T-helper 2 cell treated with Interferon-gamma antibody and Interleukin-4, amounts not matched to agents 5 μg/mL and 100 μg/mL, for 36 hours (primary cell): Measurements from ENCODE around the gene TPO.

Experiments used
- DNase-seq: peaks from one replicate; pipeline ENCODE4 v3.0.0; 2021; ENCODE audit warnings: low spot score
- H3K27ac Mint-ChIP-seq: one replicate; pipeline ENCODE4 v1.8.0; 2021; ENCODE audit warnings: mild to moderate bottlenecking, mixed read lengths
- H3K27me3 Mint-ChIP-seq: one replicate; pipeline ENCODE4 v1.8.0; 2021; ENCODE audit warnings: low read depth, mixed read lengths
- H3K36me3 Mint-ChIP-seq: one replicate; pipeline ENCODE4 v1.8.0; 2021; ENCODE audit warnings: low read depth, mixed read lengths
- H3K4me1 Mint-ChIP-seq: one replicate; pipeline ENCODE4 v1.8.0; 2021; ENCODE audit warnings: low read depth, mixed read lengths
- H3K4me3 Mint-ChIP-seq: one replicate; pipeline ENCODE4 v1.8.0; 2022; ENCODE audit warnings: mild to moderate bottlenecking, moderate library complexity, mixed read lengths
- H3K9me3 Mint-ChIP-seq: one replicate; pipeline ENCODE4 v1.8.0; 2021; ENCODE audit warnings: mixed read lengths

TPO gene

GRCh38 chr2:1418566-1418965 is 5.3 kb downstream of the TPO start:
- H3K4me3 Mint-ChIP-seq: no peak overlapping the region
- no peaks in the 10 kb centered on the region for H3K27me3 Mint-ChIP-seq
- H3K9me3 Mint-ChIP-seq: no peaks in the 10 kb centered on the region
- no peaks in the 10 kb centered on the region for H3K4me1 Mint-ChIP-seq
- no peak for DNase-seq
- H3K36me3 Mint-ChIP-seq: no peaks in the 10 kb centered on the region
- H3K27ac Mint-ChIP-seq: no peak overlapping the region

DNA sequence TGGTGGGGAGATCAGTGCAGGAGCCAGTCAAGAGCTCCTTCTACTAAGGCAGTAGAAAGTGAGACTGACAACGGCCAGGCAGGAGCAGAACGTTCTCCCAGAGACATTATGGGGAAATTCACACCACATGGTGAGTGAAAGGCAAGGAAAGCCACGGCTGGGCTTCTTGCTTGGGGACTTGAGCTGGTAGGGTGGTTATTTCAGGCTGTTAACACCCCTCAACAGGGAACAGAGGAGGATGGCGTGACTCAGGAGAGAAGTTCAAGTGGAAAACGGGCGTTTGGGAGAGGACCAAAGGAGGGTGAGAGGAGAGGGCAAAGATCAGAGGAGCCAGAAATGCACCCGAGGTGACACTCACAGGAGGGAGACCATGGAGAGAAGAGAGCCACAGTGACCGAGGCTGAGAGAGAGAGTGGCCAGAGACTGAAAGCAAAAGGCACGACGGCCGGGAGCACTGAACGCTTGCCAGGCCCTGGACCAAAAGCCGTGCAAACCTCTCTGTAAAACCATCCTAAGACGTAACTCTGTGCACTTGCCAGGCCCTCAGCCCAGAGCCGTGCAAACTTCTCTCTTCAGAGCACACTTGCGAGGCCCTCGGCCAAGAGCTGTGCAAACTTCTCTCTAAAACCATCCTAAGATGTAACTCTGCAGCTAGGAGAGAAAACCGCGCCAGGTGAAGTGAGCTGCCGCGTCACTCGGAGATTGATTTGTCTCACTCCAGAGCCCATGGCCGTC is 7.7 kb downstream of the TPO start:
- Mint-ChIP-seq H3K9me3 (no peaks in the 10 kb centered on the region), H3K4me3 (no peak overlapping the region), H3K27ac (no peak overlapping the region), H3K4me1 (no peaks in the 10 kb centered on the region), H3K27me3 (peaks cover 7% of the 10 kb centered on the region), H3K36me3 (no peaks in the 10 kb centered on the region)
- no peak for DNase-seq

DNA sequence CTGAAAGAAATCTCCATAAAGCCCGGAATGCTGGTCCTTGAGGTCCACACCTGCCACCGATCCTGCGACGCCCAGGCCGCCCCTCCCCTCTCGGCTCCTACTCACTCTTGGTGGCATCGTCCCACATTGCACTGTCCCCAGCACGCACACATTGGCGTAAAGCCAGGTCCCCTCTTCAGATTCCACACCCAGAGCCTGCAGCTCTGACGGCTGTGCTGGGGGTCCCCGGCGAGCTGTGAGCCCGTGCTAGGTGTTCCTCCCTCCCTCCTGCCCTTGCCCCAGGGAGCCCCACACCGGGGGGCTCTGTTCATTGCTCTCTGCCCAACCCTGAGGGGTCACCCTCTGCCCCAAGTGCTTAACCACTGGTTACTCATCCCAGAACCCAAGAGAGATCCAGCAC is 8.5 kb downstream of the TPO start:
- no peaks in the 10 kb centered on the region for H3K4me1 Mint-ChIP-seq
- H3K4me3 Mint-ChIP-seq: no peak overlapping the region
- no peak overlapping the region for H3K27ac Mint-ChIP-seq
- H3K9me3 Mint-ChIP-seq: no peaks in the 10 kb centered on the region
- H3K36me3 Mint-ChIP-seq: no peaks in the 10 kb centered on the region
- DNase-seq: no peak
- peaks cover 7% of the 10 kb centered on the region for H3K27me3 Mint-ChIP-seq

DNA sequence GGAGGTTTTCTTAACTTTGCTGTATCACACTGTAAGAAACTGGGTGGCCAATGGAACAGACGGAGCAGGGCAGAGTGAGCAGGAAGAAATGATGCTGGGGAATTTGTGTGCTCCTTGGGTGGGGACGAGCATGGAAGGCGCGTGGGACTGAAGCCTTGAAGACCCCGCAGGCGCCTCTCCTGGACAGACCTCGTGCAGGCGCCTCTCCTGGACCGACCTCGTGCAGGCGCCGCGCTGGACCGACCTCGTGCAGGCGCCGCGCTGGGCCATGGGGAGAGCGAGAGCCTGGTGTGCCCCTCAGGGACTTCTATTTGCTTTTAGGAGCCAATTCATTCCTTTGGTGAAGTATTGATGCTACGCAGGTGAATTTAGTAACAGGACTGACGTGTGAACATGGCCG is 8.9 kb downstream of the TPO start:
- H3K4me1 Mint-ChIP-seq: no peaks in the 10 kb centered on the region
- DNase-seq: no peak
- no peaks in the 10 kb centered on the region for H3K36me3 Mint-ChIP-seq
- H3K4me3 Mint-ChIP-seq: no peak overlapping the region
- H3K9me3 Mint-ChIP-seq: no peaks in the 10 kb centered on the region
- peaks cover 7% of the 10 kb centered on the region for H3K27me3 Mint-ChIP-seq
- no peak overlapping the region for H3K27ac Mint-ChIP-seq

GRCh38 chr2:1422716-1423285 is 9.5 kb downstream of the TPO start:
- H3K4me1 Mint-ChIP-seq: no peaks in the 10 kb centered on the region
- H3K27me3 Mint-ChIP-seq: peaks cover 7% of the 10 kb centered on the region

DNA sequence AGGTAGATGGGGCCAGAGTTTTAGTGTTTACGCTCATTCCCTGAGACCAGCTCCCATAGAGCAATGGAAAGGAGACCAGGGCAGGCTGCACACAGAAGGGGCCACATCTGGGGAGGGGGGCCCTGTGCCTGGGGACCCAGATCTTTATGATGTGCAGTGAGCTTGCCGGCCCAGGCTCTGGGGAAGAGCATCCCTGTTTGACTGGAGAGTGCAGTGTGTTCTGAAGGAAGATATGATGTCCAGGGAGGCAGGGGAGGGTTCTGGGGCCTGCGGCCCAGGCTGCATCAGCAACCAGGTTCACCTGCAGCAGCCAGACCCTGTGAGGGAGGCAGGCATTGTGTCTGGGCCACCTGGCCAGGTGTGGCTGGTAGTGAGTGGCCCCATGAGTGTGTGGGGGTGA is 13.8 kb downstream of the TPO start:
- Mint-ChIP-seq H3K27me3 (peaks cover 7% of the 10 kb centered on the region), H3K9me3 (no peaks in the 10 kb centered on the region)
- no peak for DNase-seq

More at GRCh38 chr2:1422716-1423285, 9.5 kb downstream of the TPO start:
- DNase-seq: no peak
- no peak overlapping the region for H3K4me3 Mint-ChIP-seq
- H3K36me3 Mint-ChIP-seq: no peaks in the 10 kb centered on the region
- H3K9me3 Mint-ChIP-seq: no peaks in the 10 kb centered on the region
- H3K27ac Mint-ChIP-seq: no peak overlapping the region

GRCh38 chr2:1429895-1430294 is 16.6 kb downstream of the TPO start:
- DNase-seq: no peak
- Mint-ChIP-seq H3K9me3 (no peaks in the 10 kb centered on the region), H3K4me3 (no peak overlapping the region), H3K27me3 (peaks cover 7% of the 10 kb centered on the region), H3K36me3 (no peaks in the 10 kb centered on the region), H3K4me1 (no peaks in the 10 kb centered on the region), H3K27ac (no peak overlapping the region)

More for the DNA sequence above, 13.8 kb downstream of the TPO start:
- Mint-ChIP-seq H3K36me3 (no peaks in the 10 kb centered on the region), H3K4me1 (no peaks in the 10 kb centered on the region), H3K27ac (no peak overlapping the region), H3K4me3 (no peak overlapping the region)

GRCh38 chr2:1430491-1430890 is 17.2 kb downstream of the TPO start:
- H3K36me3 Mint-ChIP-seq: no peaks in the 10 kb centered on the region
- H3K4me3 Mint-ChIP-seq: no peak overlapping the region
- no peaks in the 10 kb centered on the region for H3K4me1 Mint-ChIP-seq
- peaks cover 1% of the 10 kb centered on the region for H3K27me3 Mint-ChIP-seq
- no peak overlapping the region for H3K27ac Mint-ChIP-seq
- DNase-seq: no peak
- H3K9me3 Mint-ChIP-seq: no peaks in the 10 kb centered on the region

DNA sequence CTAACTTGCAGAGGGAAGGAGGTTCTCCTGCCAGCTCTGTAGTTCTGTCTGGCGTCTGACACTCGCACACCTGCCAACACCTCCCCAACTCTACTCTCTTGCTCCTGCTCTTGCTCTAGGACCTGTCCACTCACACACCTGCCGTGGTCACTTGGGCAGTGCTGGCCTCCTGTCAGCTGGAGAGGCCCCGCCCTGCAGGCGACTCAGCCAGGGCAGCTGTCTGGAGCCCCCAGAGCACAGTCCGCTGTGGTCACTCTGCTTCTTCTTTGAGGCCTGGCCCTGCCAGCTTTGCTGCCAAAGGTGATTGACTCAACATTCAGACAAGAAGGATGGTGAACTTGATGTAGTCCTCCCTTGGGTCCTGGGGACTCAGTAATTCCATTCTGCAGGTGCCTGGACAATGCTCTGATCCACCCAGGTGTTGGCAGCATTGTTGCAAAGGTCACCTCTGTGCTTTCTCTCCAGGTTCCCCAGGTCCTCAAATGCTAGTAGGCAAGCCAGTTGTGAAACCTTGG is 18.7 kb downstream of the TPO start:
- no peak overlapping the region for H3K4me3 Mint-ChIP-seq
- no peak for DNase-seq
- H3K9me3 Mint-ChIP-seq: no peaks in the 10 kb centered on the region
- H3K4me1 Mint-ChIP-seq: no peaks in the 10 kb centered on the region
- no peak overlapping the region for H3K27ac Mint-ChIP-seq
- no peaks in the 10 kb centered on the region for H3K27me3 Mint-ChIP-seq
- no peaks in the 10 kb centered on the region for H3K36me3 Mint-ChIP-seq

GRCh38 chr2:1432726-1433125 is 19.5 kb downstream of the TPO start:
- Mint-ChIP-seq H3K9me3 (no peaks in the 10 kb centered on the region), H3K36me3 (no peaks in the 10 kb centered on the region), H3K27ac (no peak overlapping the region), H3K4me3 (no peak overlapping the region), H3K27me3 (no peaks in the 10 kb centered on the region), H3K4me1 (no peaks in the 10 kb centered on the region)
- DNase-seq: no peak

DNA sequence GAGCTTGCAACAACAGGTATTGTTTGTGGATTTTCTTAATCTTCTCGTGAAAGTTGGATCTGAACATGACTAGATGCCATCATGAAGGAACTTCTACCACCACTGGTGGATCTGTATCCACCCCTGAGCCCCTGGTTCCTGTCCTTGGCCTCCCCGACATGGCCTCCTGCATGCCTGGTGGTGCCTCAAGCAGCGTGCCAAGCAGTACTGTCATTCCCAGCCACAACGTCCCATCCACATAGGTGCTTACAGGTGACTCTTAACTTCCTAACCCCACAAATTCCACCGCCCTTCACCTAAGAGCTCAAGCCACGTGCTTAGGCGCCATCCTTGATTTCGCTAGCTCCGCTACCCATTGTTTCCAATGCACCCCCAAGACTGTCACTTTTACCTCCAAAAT is 23.1 kb downstream of the TPO start:
- H3K4me1 Mint-ChIP-seq: no peaks in the 10 kb centered on the region
- no peak overlapping the region for H3K27ac Mint-ChIP-seq
- no peaks in the 10 kb centered on the region for H3K36me3 Mint-ChIP-seq
- no peaks in the 10 kb centered on the region for H3K9me3 Mint-ChIP-seq
- DNase-seq: no peak
- no peak overlapping the region for H3K4me3 Mint-ChIP-seq
- H3K27me3 Mint-ChIP-seq: no peaks in the 10 kb centered on the region

DNA sequence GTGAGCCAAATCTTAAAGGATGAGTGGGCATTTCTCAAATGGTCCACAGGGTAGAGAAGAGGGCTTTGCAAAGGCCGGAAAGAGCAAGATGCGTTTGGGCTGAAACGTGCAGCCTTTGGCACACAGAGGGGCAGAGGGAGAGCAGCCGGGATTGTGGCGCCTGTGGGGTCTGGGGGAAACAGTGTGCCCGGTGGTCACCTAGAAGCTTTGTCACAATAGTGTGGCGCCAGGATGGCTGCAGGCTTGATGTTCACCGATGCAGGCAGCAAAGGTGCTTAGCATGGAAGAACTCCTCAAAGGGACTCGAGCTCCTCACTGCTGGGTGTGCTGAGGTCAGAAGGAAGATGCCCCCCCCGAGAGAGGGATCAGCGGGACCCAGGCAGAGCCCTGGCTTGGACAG is 23.8 kb downstream of the TPO start:
- Mint-ChIP-seq H3K36me3 (no peaks in the 10 kb centered on the region), H3K4me1 (no peaks in the 10 kb centered on the region), H3K9me3 (no peaks in the 10 kb centered on the region), H3K4me3 (no peak overlapping the region), H3K27ac (no peak overlapping the region), H3K27me3 (no peaks in the 10 kb centered on the region)
- DNase-seq: no peak

DNA sequence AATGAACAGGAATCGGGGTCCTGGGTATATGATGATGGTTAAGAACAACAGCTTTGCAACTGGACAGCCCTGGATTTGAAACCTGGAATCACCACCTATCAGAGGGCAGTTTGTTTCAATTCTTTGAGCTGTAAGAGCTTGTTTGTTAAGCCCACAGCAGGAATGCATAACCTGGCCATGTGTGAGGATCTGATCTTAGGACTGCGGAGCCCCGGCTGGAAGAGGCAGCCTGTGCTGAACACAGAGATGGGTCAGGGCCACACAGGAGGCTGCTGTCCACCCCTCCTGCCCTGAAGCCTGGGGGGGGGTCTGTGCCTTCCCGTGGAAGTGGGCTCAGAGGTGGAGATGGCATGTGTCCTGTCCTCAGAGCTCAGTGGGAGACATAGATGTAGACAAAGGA is 24.3 kb downstream of the TPO start:
- H3K27me3 Mint-ChIP-seq: no peaks in the 10 kb centered on the region
- H3K4me3 Mint-ChIP-seq: no peak overlapping the region
- no peak overlapping the region for H3K27ac Mint-ChIP-seq
- H3K9me3 Mint-ChIP-seq: no peaks in the 10 kb centered on the region
- no peak for DNase-seq
- no peaks in the 10 kb centered on the region for H3K4me1 Mint-ChIP-seq
- no peaks in the 10 kb centered on the region for H3K36me3 Mint-ChIP-seq

- Mint-ChIP-seq H3K27ac (no peak overlapping the region), H3K36me3 (no peaks in the 10 kb centered on the region), H3K9me3 (no peaks in the 10 kb centered on the region), H3K27me3 (no peaks in the 10 kb centered on the region), H3K4me3 (no peak overlapping the region), H3K4me1 (no peaks in the 10 kb centered on the region)
- no peak for DNase-seq
Observed at GRCh38 chr2:1438972-1439371, 25.7 kb downstream of the TPO start.

DNA sequence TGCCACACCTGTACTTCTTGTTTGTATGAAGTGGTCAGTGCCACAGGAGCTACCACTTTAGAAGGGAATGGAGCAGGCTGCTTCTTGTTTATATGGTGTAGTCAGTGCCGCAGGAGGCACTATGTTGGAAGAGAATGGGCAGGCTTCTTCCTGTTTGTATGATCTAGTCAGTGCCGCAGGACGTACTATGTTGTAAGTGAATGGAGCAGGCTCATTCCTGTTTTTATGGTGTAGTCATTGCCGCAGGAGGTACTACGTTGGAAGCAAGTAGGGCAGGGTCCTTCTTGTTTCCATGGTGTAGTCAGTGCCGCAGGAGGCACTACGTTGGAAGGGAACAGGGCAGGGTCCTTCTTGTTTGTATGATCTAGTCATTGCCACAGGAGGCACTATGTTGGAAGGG is 27.3 kb downstream of the TPO start:
- no peak for DNase-seq
- H3K9me3 Mint-ChIP-seq: no peaks in the 10 kb centered on the region
- H3K4me1 Mint-ChIP-seq: no peaks in the 10 kb centered on the region
- H3K4me3 Mint-ChIP-seq: no peak overlapping the region
- H3K27ac Mint-ChIP-seq: no peak overlapping the region
- H3K27me3 Mint-ChIP-seq: no peaks in the 10 kb centered on the region
- no peaks in the 10 kb centered on the region for H3K36me3 Mint-ChIP-seq
